NCI-H146 (cell line): ENCODE data around the gene ZBTB11.
"Not testable (repeated sequence)": the region's sequence is repeated elsewhere in the genome, so short reads cannot be mapped to it uniquely, and the experiment has no call there.

ENCODE experiments used
- DNase-seq: peaks from one replicate; lab custom pipeline; 2025; lab: John Stamatoyannopoulos, UW

Gene ZBTB11

DNA sequence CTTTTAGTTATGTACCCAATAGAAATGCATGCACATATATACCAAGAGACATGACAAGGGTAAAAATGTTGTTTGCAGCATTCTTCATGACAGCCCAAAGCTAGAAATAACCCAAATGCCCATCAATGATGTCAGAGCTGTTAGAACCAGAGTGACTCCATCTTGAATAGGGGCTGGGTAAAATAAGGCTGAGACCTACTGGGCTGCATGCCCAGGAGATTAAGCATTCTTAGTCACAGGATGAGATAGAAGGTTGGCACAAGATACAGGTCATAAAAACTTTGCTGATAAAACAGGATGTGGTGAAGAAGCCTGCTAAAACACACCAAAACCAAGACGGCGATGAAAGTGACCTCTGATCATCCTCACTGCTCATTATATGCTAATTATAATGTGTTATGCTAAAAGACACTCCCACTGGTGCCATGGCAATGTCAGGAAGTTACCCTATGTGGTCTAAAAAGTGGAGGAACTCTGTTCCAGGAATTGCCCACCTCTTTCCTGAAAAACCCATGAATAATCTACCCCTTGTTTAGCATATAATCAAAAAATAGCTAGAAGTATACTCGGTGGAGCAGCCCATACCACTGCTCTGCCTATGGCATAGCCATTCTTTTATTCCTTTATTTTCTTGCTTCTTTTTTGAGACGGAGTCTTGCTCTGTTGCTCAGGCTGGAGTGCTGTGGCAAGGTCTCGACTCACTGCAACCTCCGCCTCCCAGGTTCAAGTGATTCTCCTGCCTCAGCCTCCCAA lies 32.9 kb downstream of the ZBTB11 start:
- no peak for DNase-seq

- DNase-seq: no peak
Observed at GRCh38 chr3:101643009-101643844, 33.7 kb downstream of the ZBTB11 start.

DNA sequence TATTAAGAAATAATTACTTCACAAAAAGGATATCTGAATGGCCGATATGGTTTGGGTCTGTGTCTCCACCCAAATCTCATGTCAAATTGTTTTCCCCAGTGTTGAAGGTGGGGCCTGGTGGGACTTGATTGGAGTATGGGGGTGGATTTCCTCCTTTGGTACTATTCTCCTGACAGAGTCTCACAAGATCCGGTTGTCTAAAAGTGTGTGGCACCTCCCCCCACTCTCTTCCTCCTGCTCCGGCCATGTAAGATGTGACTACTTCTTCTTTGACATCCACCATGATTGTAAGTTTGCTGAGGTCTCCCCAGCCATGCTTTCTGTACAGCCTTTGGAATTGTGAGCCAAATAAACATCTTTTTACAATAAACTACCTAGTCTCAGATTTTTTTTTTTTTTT lies 34.5 kb downstream of the ZBTB11 start:
- no peak for DNase-seq

GRCh38 chr3:101641397-101642115 lies 35.4 kb downstream of the ZBTB11 start:
- DNase-seq: not testable (repeated sequence)

GRCh38 chr3:101640256-101640655 lies 36.7 kb downstream of the ZBTB11 start:
- DNase-seq: no peak

DNA sequence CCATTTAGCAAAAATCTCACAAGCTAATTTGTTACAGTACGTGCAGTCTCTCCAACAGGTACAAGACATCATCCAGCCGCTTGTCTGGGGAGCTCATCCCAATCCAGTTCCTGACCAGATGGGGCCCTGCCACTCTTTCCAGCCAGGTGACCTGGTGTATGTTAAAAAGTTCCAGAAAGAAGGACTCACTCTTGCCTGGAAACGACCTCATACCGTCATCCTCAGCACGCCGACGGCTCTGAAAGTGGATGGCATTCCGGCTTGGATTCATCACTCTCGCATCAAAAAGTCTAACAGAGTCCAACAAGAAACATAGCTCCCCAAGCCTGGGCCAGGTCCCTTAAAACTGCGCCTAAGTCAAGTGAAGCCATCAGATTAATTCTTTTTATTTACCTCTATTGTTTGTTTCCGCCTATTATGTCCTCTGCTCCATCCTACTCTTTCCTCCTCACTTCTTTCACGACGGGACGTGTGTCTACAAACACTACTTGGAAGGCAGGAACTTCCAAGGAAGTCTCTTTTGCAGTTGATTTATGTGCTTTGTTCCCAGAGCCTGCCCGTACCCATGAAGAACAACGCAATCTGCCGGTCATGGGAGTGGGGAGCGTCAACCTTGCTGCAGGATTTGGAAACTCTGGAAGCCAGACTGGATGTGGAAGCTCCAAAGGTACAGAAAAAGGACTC lies 37.5 kb downstream of the ZBTB11 start:
- DNase-seq: no peak

DNA sequence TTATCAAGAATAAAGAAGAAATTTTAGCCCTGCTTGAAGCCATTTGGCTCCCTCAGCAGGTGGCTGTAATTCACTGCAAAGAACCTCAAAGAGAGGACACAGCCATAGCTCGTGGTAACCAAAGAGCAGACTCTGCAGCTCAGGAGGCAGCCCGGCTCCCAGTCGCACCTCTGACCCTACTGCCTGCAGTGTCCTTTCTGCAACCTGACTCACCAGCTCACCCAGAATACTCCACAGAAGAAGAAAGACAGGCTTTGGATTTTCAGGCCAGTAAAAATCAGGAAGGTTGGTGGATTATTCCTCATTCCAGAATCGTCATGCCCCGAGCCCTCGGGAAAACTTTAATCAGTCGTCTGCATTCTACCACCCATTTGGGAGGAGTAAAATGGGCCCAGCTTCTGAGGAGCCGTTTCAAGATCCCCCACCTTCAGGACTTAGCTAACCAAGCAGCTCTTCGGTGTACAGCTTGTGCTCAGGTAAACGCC lies 38.6 kb downstream of the ZBTB11 start:
- peak; percentile 47 for DNase-seq

GRCh38 chr3:101637451-101637850 lies 39.5 kb downstream of the ZBTB11 start:
- DNase-seq: no peak

DNA sequence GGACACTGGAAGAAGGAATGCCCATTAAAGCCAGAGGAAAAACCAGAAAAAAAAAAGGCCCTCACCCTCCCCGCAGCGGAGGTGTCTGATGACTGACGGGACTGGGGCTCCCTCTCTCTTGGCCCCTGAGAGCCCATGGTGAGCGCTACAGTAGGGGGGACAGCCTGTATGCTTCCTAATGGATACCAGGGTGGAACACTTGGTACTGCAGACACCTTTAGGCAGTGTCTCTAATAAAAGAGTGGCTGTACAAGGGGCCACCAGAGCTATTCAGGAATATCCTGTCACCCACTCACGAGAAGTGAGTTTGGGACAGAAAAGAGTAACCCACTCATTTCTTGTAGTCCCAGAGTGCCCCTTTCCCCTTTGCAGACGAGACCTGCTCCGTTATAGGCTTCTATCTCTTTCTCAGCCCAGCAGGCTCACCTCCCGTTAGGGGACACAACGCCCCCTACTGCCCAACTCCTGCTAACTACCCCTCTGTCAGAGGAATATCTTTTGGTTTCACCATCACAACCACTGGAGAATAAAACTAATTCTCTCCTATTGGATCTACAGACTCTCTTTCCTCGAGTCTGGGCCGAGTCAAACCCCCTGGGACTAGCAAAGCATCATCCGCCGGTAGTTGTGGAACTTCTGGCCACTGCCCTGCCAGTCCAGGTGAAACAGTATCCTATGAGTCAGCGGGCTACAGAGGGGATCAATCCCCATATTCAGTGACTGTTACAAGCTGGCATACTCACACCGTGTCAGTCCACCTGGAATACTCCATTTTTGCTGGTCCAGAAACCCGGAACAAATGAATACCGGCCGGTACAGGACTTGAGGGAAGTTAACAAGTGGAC lies 40.8 kb downstream of the ZBTB11 start:
- peak; percentile 28 for DNase-seq

GRCh38 chr3:101635345-101635744 lies 41.6 kb downstream of the ZBTB11 start:
- no peak for DNase-seq

DNA sequence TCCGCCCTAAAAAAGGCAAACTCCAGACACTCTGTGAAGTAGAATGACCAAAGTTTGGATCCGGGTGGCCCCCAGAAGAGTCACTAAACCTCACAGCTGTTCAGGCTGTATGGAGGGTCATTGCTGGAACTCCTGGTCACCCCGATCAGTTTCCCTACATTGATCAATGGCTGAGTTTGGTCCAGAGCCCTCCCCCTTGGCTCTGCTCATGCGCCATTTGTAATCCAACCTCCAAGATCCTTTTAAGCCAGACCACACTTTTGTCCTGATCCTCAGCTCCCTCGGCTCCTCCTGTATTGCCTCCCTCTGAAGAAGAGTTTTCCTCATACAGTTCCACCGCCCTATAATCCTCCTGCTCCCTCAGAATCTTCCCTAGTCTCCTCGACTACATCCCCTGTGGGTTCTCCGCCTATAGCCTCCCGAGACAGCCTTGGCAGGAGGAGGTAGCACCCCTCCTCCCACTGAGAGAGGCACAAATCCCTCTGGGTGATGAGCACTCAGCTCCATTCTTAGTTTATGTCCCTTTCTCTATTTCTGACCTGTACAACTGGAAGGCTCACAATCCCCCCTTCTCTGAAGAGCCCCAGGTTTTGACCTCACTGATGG lies 42.2 kb downstream of the ZBTB11 start:
- DNase-seq: no peak

- DNase-seq: no peak
Observed at GRCh38 chr3:101633186-101633585, 43.7 kb downstream of the ZBTB11 start.

- no peak for DNase-seq
Observed at GRCh38 chr3:101632586-101632985, 44.3 kb downstream of the ZBTB11 start.

- not testable (repeated sequence) for DNase-seq
Observed at GRCh38 chr3:101631959-101632358, 45.0 kb downstream of the ZBTB11 start.

GRCh38 chr3:101631098-101631796 lies 45.7 kb downstream of the ZBTB11 start:
- no peak for DNase-seq

DNA sequence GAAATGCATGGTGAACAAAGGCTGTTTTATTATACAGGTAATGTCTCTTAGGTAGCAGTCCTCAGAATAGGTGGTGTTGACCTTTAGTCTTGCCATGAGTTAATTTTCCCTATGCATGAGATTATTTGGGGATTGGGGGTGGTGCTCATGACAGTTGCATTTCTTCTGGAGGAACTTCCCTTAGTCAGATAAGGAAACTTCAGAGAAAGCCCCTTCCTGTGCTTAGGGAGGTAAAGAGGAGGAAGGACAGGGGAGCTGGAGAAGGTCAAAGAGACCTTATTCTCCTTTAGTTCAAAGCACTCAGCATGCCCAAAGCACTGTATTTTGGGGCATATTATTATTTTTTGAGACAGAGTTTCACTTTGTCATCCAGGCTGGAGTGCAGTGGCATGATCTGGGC lies 47.7 kb downstream of the ZBTB11 start:
- DNase-seq: no peak

DNA sequence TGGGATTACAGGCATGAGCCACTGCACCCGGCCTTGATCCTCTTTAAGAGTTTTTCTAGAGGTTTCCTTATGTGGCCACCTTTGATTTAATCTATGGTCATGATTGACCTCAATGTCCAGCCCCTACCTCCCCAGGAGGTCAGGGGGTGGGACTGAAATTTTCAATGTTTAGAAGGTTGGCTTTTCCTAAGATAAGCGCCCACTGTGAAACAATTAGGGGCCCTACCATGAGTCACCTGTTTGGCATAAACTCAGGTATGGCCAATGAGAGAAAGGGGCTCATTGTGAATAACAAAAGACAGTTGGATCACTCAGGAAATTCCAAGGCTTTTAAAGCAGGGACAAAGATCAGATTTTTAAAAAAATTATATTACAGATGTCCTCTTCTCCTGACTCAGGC lies 51.1 kb downstream of the ZBTB11 start:
- DNase-seq: no peak

DNA sequence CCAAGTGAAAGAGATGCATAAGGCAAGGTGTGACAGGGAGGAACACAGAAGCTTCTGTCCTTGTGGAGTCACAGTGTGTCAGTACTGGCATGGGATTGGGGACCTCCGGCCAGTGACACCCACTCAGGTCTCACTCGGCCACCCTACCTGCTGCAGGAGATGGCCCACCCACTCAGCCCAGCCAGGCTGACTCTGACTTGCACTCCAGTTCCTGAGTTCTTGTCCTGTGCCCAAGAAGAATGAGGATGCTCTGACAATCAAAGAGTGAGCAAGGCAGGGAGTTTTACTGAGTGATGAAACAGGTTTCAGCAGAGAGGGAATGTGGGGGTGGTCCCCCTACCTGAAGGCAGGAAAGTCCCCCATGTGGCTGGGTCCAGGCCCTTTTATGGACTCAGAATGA lies 52.1 kb downstream of the ZBTB11 start:
- DNase-seq: no peak

- DNase-seq: no peak
Observed at GRCh38 chr3:101623656-101624055, 53.3 kb downstream of the ZBTB11 start.

GRCh38 chr3:101619734-101620133 lies 57.2 kb downstream of the ZBTB11 start:
- DNase-seq: no peak
